AG08396 (cell line): ENCODE measurements around the gene LTK.

Experiments
- DNase-seq: peaks from one replicate; pipeline ENCODE4 v3.0.0; 2012; ENCODE audit warnings: low spot score, mixed read lengths

LTK gene

GRCh38 chr15:41530363-41530956 lies 16.8 kb upstream of the LTK start:
- no peak for DNase-seq

- DNase-seq = no peak
Observed at GRCh38 chr15:41523097-41523496, 9.5 kb upstream of the LTK start.

DNA sequence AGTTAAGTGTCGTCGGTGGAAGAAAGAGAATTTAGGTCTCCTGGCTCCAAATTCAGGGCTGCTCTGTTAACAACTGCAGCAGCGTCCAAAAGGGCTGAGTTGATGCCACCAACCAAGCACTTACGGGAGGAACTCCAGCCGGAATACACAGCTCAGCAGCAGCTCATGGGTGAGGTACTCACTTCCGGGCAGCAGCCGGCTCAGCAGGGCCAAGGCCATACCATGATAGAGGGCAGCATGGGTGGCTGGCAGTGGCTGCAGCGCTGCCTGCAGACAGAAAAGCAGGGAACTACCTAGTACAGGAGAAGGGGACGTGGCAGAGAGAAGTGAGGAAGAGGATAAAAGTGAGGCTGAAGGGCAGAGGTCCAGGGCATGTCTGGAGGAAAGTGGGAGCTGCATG lies 8.0 kb upstream of the LTK start:
- no peak for DNase-seq

GRCh38 chr15:41520636-41521035 lies 7.0 kb upstream of the LTK start:
- no peak for DNase-seq

DNA sequence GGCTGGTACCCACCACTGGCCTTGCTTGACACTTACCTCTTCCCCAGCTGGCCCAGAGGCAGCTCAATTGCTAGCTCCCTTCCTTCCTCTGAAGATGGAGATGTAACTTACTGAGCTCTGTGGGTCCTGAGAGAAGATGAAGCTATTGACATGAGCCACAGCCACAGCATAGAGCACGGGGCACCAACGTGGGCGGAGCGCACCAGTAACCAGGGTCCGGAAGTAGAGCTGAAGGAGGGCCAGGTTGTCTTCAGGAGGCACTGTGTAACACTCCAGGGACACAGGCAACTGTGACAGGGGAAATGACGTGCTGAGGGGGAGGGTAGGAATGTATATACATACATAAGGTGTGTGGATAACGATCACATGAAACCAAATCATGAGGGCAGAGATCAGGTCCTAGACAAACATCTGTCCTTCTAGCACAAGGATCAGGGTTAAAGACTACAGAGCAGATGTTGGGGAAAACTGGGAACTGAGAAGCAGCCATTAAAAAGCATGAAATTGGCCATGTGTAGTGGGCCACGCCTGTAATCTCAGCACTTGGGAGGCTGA lies 4.3 kb upstream of the LTK start:
- DNase-seq = no peak

- peak; percentile 52 for DNase-seq
Observed at GRCh38 chr15:41512940-41513505, 604 bp downstream of the LTK start.

DNA sequence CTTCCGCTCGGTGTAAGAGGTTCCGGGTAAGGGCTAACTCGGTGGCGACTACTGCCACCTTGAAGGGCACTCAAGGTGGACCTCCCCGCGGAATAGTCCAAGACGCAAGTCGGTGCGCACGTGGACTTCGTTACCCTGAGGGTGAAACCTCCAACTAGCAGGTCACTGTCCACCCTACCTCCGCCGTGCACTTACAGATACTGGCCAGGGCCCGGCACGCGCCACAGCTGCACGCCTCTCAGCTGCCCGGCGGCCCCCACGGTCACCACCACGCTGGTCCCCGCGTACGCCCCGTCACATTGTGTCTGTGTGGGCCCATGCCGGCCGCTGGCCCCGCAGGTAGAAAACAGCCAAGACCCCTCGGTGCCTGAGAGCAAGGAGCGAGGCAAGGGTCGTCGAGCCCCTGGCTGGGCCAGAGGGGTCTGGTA lies 1.1 kb downstream of the LTK start:
- no peak for DNase-seq

GRCh38 chr15:41511899-41512369 lies 1.7 kb downstream of the LTK start:
- DNase-seq = peak; percentile 35

DNA sequence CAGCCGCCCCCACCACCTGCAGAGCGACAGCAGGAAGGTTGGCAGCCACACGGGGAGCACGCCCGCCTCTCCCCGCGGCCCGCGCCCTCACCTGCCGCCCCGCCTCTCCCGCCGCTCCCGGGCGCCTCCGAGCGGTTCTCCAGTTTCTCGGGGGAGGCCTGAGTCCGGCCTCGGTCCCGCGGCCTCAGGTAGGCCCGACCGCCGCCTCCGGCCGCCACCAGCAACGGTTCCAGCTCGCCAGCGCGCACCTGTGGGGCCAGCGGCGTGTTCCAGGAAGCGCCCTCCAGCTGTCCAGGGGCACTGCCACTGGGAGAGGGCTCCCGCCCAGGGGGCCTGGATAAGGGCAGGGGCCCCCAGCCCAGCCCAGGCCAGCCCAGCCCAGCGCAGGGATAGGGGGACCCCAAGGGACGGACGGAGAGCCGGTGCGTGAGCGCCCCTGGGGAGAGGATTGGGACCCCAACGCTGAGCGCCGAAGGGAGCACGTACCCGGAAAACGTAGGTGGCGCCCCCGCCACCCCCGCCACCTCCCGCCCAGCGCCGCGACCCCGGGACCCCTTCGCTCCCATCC lies 2.2 kb downstream of the LTK start:
- no peak for DNase-seq

GRCh38 chr15:41510728-41511127 lies 2.9 kb downstream of the LTK start:
- no peak for DNase-seq

DNA sequence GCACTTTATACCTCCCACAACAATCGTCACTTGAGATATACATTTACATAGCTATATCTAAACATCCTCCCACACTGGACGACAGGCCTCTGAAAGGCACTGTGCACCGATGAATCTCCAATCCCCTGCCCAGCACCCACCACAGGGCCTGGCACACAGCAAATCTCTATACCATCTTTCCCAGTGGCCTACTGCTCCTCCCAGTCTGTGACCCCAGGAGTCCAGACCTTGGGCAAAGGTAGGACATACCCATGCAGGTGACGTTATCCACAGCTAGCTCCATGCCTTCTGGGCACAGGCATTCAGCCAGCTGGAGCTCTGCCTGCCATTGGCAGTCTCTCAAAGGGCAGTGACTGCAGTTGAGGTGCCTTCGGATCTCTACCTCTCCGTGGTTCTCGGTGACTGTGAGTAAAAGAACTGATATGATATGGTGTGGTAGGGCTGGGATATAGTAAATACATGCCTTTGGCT lies 5.8 kb downstream of the LTK start:
- DNase-seq = no peak

- no peak for DNase-seq
Observed at GRCh38 chr15:41506796-41507341, 6.8 kb downstream of the LTK start.

- DNase-seq = no peak
Observed at GRCh38 chr15:41505776-41506175, 7.9 kb downstream of the LTK start.

DNA sequence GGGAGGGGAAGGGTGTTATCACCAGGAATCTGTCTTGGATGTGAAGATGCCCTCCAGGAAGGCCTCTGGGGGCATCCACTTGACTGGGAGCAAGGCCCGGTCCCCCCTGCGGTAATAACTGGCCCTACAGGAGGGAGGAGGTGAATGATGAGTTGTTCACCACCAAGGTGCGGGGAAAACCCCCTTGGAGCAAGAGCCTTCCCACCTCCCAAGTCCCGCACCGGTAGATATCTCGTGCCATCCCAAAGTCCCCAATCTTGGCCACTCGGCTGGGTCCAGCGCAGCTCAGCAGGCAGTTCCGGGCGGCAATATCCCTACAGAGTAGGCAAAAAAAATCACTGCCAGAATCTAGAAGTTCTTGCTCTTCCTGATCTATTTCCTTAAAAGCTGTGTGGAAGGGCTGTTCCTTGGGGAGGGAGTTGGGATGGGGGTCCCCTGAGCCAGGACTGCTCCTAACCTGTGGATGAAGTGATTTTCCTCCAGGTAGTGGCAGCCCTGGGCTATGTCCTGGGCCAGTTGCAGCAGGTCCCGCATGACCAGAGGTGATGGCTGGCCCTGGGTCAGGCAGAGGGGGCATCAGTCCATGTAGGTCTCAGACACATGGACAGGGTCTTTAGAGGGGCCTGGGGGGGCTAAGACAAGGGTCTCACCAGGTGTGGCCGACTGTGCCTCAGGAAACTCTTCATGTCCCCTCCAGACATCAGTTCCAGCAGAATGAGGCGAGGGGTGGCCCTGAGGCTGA lies 8.7 kb downstream of the LTK start:
- no peak for DNase-seq

GRCh38 chr15:41503669-41504010 lies 10.0 kb downstream of the LTK start:
- DNase-seq = no peak

- no peak for DNase-seq
Observed at GRCh38 chr15:41502795-41503668, 10.6 kb downstream of the LTK start.

DNA sequence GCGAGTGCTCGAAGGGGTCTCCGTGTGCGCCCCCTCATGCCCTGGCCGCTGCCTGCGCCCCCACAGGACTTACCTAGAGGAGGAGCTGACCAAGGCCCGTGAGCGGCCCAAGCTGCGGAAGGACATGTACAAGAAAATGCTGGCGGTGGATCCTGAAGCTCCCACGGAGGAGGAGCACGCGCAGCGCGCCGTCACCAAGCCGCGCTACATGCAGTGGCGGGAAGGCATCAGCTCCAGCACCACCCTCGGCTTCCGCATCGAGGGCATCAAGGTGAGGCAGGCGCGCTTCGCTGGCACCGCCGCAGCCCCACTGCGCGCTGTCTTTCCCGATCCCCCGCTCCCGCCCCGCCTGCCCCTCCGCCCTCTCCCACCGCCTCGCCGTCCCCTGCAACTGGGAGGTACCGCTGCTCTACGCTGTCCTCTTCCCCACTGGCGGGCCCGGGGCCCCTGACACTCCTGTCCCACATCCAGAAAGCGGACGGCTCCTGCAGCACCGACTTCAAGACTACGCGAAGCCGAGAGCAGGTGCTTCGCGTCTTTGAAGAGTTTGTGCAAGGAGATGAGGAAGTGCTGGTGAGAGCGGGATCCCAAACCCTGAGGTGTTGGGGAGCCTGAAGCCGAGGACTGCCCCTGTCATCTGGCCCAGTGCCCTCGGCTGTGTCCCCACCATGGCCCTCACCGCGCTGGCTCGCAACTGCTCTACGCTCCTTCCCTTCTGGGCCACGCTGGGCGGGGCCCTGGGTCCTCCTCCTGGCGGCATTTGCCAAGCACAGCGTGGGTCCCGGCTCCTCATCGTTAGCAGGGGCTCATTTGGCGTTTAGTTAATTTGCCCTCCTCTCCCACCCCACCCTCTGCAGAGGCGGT lies 11.5 kb downstream of the LTK start:
- DNase-seq = peak; percentile 37

DNA sequence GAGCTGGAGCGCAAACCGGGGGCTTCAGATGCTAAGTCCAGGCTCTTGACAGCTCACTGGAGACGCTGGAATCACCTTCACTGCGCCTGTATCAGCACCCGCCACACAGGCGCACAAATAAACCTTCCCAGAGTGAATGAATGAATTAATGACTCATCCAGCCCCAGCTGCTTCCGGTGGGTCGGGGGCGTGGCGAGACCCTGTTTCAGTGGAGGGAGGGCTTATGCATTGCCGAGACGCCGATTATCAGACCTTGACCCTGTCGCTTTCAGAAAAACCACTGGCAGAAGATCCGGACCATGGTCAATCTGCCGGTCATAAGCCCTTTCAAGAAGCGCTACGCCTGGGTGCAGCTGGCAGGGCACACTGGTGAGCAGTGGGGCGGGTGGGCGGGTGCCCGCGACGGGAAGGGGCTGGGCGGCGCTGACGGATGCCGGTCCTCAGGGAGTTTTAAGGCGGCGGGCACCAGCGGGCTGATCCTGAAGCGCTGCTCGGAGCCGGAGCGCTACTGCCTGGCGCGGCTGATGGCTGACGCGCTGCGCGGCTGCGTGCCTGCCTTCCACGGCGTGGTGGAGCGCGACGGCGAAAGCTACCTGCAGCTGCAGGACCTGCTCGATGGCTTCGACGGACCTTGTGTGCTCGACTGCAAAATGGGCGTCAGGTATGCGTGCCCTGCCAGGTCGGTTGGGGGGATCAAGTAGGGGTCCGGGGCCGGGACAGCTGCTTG lies 12.3 kb downstream of the LTK start:
- peak; percentile 77 for DNase-seq

- DNase-seq = no peak
Observed at GRCh38 chr15:41499109-41499851, 14.3 kb downstream of the LTK start.
